ENCODE results near the gene ABCA1.

DNA sequence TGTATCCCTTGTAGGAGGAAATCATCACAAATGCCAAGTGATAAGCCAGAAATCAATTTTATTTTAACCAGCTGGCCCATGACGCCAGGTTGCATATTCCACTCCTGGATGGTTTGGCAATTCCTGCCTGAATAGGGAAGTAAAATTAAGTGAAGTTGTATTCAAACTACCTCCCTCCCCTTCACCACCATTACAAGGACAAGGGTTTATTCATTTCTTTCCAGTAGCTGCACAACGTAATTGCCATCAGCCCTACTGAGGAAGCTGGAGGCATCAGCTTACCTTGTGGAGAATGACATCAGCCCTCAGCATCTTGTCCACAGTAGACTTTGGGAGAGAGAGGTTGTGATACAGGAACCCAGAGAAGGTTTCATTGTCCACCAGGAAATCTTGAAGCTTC, 66.6 kb downstream of the ABCA1 start:
- TF ChIP-seq EZH2 (IDR thresholded peaks at IDR 0.05): no peak
- no peak for TF ChIP-seq POLR2AphosphoS5 (IDR thresholded peaks at IDR 0.05; ENCODE audit: borderline replicate concordance, low read depth, low read length)
